ENCODE results near the gene RNF43.

RNF43 gene

GRCh38 chr17:58382872-58383242 is 34.5 kb downstream of the RNF43 start:
- DNase-seq = no peak

- no peak for DNase-seq
Measured at GRCh38 chr17:58382108-58382871, 35.0 kb downstream of the RNF43 start.

GRCh38 chr17:58381124-58382035 is 36.0 kb downstream of the RNF43 start:
- peak in 35 of 58 donors; percentile 7 to 77 (median 36) for DNase-seq

GRCh38 chr17:58380207-58381123 is 36.9 kb downstream of the RNF43 start:
- DNase-seq = no peak

GRCh38 chr17:58379511-58379824 is 37.9 kb downstream of the RNF43 start:
- DNase-seq = no peak

- DNase-seq = no peak
Measured at GRCh38 chr17:58378733-58379510, 38.4 kb downstream of the RNF43 start.

GRCh38 chr17:58377661-58378060 is 39.7 kb downstream of the RNF43 start:
- DNase-seq = no peak

- DNase-seq = peak in 17 of 58 donors; percentile 5 to 58 (median 21)
Measured at GRCh38 chr17:58377093-58377601, 40.2 kb downstream of the RNF43 start.

GRCh38 chr17:58376472-58377000 is 40.8 kb downstream of the RNF43 start:
- DNase-seq = no peak

- no peak for DNase-seq
Measured at GRCh38 chr17:58375811-58376210, 41.5 kb downstream of the RNF43 start.

GRCh38 chr17:58375256-58375655 is 42.1 kb downstream of the RNF43 start:
- no peak for DNase-seq

GRCh38 chr17:58373923-58374322 is 43.4 kb downstream of the RNF43 start:
- no peak for DNase-seq

GRCh38 chr17:58373003-58373402 is 44.3 kb downstream of the RNF43 start:
- DNase-seq = no peak

GRCh38 chr17:58371300-58371950 is 45.9 kb downstream of the RNF43 start:
- no peak for DNase-seq

GRCh38 chr17:58370716-58371115 is 46.6 kb downstream of the RNF43 start:
- DNase-seq = no peak

- DNase-seq = no peak
Measured at GRCh38 chr17:58370309-58370708, 47.0 kb downstream of the RNF43 start.

GRCh38 chr17:58369214-58370031 is 47.9 kb downstream of the RNF43 start:
- DNase-seq = no peak

- DNase-seq = peak in 1 of 58 donors; percentile 3
Measured at GRCh38 chr17:58368860-58369213, 48.5 kb downstream of the RNF43 start.

Data from anterior cingulate cortex (tissue), 58 donors.